Suprapubic skin (tissue), 4 donors: Measurements from ENCODE around the gene ITM2B. TPM values are rescaled to one million over a fixed set of nuclear protein-coding genes. Genes with fewer than 3 reads are reported as not detected.

Experiments
- DNase-seq, 2 donors: peaks; one replicate each; pipeline ENCODE4 v3.0.0-alpha.2; 2019; ENCODE audit warnings: low spot score in 2 of 2
- H3K27ac ChIP-seq: fragments of 200-600 bp; sonication (generic); one replicate; pipeline ENCODE4 v1.5.1; 2019
- H3K27me3 ChIP-seq: fragments of 200-600 bp; sonication (generic); one replicate; pipeline ENCODE4 v1.5.1; 2019
- H3K36me3 ChIP-seq: fragments of 200-600 bp; sonication (generic); one replicate; pipeline ENCODE4 v1.5.1; 2019
- H3K4me1 ChIP-seq: fragments of 200-600 bp; sonication (generic); one replicate; pipeline ENCODE4 v1.5.1; 2019
- H3K4me3 ChIP-seq: fragments of 200-600 bp; sonication (generic); one replicate; pipeline ENCODE4 v1.5.1; 2019; ENCODE audit warnings: mild to moderate bottlenecking
- H3K9me3 ChIP-seq: fragments of 200-600 bp; sonication (generic); one replicate; pipeline ENCODE4 v1.5.1; 2019
- EP300 ChIP-seq: sonication (generic); formaldehyde crosslinking; IDR thresholded peaks from one replicate; pipeline ENCODE4 v1.6.1; 2017; ENCODE audit warnings: antibody characterized with exemption
- POLR2A ChIP-seq, 2 donors: fragments of 450-650 bp; IDR thresholded peaks; one replicate each; pipeline ENCODE4 v1.6.1; 2017; ENCODE audit warnings: antibody characterized with exemption in 2 of 2, mild to moderate bottlenecking in 2 of 2, moderate library complexity in 2 of 2
- POLR2AphosphoS5 ChIP-seq, 3 donors: sonication (generic); formaldehyde crosslinking; IDR thresholded peaks; one replicate each; pipeline ENCODE4 v1.6.1; 2017; ENCODE audit warnings: antibody characterized with exemption in 3 of 3
- WGBS: methylation state at CpG from one replicate; pipeline ENCODE4 v1.1.5; 2018; 5-methylcytosine and 5-hydroxymethylcytosine counted together
- total RNA-seq, 4 donors: library from RNA; depleted of rRNA; stranded (reverse); fragments of >200 nt; gene quantifications; one replicate each; pipeline ENCODE4 v1.1.0, GENCODE V29; 2016
- TF ChIP-seq, protein P1 (sequence below), 2 donors: fragments of 200-600 bp in 1 of 2; fragments of 450-650 bp in 1 of 2; sonication (generic) in 1 of 2; IDR thresholded peaks; one replicate each; pipeline ENCODE4 v1.5.1; 2016 to 2019; ENCODE audit warnings: antibody characterized with exemption in 2 of 2, mild to moderate bottlenecking in 1 of 2, moderate library complexity in 1 of 2

Gene ITM2B
- total RNA-seq, 4 donors from 2014 or later = 511 to 726 (median 679) TPM

DNA sequence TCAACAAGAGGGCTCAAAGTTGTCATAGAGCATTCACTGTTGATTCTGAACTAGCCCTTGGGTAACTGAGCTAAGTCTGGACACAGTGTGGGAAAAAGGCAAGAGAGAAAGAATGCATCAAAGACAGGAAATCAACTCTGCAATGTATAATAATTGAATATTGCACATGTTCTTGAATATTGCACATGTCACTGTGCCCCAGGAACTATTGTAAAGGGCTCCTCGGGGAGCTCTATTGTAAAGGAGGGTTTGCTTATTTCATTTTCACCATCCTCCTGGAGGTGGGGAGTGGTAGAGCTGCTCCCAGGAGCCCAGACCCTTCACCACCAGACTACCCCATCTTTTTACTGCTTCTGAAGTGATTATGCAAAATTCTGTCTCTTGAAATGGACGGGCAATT is 44.4 kb upstream of the ITM2B start:
- no peaks in the 10 kb centered on the region for H3K36me3 ChIP-seq
- peaks cover 6% of the 10 kb centered on the region for H3K4me1 ChIP-seq
- 73% methylated on average over 2 of the region's 2 CpGs for WGBS
- DNase-seq = no peak
- H3K9me3 ChIP-seq = no peaks in the 10 kb centered on the region
- no peak overlapping the region for H3K27ac ChIP-seq
- no peaks in the 10 kb centered on the region for H3K27me3 ChIP-seq
- TF ChIP-seq POLR2A (IDR thresholded peaks at IDR 0.05) = no peak
- TF ChIP-seq, protein P1, sequence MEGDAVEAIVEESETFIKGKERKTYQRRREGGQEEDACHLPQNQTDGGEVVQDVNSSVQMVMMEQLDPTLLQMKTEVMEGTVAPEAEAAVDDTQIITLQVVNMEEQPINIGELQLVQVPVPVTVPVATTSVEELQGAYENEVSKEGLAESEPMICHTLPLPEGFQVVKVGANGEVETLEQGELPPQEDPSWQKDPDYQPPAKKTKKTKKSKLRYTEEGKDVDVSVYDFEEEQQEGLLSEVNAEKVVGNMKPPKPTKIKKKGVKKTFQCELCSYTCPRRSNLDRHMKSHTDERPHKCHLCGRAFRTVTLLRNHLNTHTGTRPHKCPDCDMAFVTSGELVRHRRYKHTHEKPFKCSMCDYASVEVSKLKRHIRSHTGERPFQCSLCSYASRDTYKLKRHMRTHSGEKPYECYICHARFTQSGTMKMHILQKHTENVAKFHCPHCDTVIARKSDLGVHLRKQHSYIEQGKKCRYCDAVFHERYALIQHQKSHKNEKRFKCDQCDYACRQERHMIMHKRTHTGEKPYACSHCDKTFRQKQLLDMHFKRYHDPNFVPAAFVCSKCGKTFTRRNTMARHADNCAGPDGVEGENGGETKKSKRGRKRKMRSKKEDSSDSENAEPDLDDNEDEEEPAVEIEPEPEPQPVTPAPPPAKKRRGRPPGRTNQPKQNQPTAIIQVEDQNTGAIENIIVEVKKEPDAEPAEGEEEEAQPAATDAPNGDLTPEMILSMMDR (IDR thresholded peaks at IDR 0.05) = no peak
- no peak for TF ChIP-seq POLR2AphosphoS5 (IDR thresholded peaks at IDR 0.05)
- no peak for TF ChIP-seq EP300
- H3K4me3 ChIP-seq = no peak overlapping the region

DNA sequence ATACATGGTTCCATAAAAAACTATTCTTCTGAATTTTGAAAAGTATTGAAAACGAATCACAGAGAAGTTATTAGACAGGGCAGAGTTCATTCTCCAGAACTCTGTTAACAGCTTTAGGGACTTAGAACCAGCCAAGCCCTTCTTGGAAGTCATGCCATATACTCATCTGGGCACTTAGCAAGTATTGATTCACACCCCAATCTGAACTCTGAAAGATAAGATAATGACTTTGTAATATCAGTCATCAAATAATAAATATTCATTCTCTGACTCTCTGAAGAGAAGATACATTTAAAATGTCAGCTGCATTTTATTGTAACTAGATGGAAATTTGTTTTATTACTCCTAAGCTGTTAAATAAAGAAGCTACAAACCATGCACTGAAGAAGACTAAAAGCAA is 43.8 kb upstream of the ITM2B start:
- no peaks in the 10 kb centered on the region for H3K9me3 ChIP-seq
- H3K4me1 ChIP-seq = peaks cover 6% of the 10 kb centered on the region
- TF ChIP-seq EP300 = no peak
- TF ChIP-seq, protein P1 (IDR thresholded peaks at IDR 0.05) = no peak
- TF ChIP-seq POLR2A (IDR thresholded peaks at IDR 0.05) = no peak
- no peak for TF ChIP-seq POLR2AphosphoS5 (IDR thresholded peaks at IDR 0.05)
- no peak overlapping the region for H3K27ac ChIP-seq
- DNase-seq = no peak
- H3K27me3 ChIP-seq = no peaks in the 10 kb centered on the region
- no peak overlapping the region for H3K4me3 ChIP-seq
- 81% methylated on average over 1 of the region's 1 CpG for WGBS
- no peaks in the 10 kb centered on the region for H3K36me3 ChIP-seq

DNA sequence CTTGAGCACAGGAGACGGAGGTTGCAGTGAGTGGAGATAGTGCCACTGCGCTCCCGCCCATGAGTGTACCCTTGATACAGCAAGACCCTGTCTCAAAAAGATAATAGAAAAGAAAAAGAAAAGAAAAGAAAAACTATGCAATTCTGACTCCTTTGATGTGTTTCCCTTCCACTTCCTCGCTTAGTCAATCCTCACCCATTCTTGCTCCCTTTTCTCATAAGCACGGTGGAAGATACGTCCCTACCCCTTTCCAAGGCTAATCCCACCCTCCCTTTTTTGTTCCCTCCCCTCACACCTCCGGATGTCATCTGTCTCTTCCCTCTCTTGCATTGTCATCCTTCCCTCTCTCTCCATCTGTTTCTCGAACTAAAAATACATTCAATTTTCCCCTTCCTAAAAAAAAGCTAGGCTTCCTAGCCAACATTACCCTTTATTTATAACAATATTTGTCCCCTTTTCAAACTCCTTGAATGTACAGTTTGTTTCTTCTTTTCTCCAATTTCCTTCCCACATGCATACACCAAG is 40.5 kb upstream of the ITM2B start:
- 77% methylated on average over 8 of the region's 8 CpGs for WGBS

DNA sequence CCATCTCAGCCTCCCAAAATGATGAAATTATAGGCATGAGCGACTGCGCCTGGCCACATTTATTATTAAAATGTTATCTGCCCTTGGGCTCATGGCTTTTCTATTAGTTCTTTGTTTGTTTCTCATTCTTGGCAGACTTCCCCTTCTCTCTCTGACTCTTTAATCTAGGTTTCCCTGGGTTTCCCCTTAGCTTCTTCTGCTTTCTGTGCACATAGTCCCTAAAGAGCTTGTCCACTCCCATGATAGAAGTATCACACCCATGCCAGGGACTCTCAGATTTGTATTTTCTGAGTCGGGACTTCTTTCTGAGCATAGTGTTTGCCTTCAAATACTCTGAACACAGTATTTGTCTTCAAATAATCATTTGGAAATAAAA is 38.6 kb upstream of the ITM2B start:
- DNase-seq = no peak
- no peak overlapping the region for H3K27ac ChIP-seq
- no peaks in the 10 kb centered on the region for H3K27me3 ChIP-seq
- no peaks in the 10 kb centered on the region for H3K36me3 ChIP-seq
- no peaks in the 10 kb centered on the region for H3K9me3 ChIP-seq
- 49% methylated on average over 3 of the region's 3 CpGs for WGBS
- H3K4me1 ChIP-seq = no peaks in the 10 kb centered on the region
- no peak overlapping the region for H3K4me3 ChIP-seq
- no peak for TF ChIP-seq EP300
- TF ChIP-seq, protein P1 (IDR thresholded peaks at IDR 0.05) = no peak

More for the DNA sequence above, 40.5 kb upstream of the ITM2B start:
- H3K36me3 ChIP-seq = no peaks in the 10 kb centered on the region
- no peak overlapping the region for H3K27ac ChIP-seq
- no peak overlapping the region for H3K4me3 ChIP-seq
- TF ChIP-seq EP300 = no peak
- TF ChIP-seq, protein P1 (IDR thresholded peaks at IDR 0.05) = no peak
- TF ChIP-seq POLR2A (IDR thresholded peaks at IDR 0.05) = no peak
- no peak for TF ChIP-seq POLR2AphosphoS5 (IDR thresholded peaks at IDR 0.05)
- H3K27me3 ChIP-seq = no peaks in the 10 kb centered on the region
- no peak for DNase-seq
- H3K9me3 ChIP-seq = no peaks in the 10 kb centered on the region
- H3K4me1 ChIP-seq = peaks cover 2% of the 10 kb centered on the region

DNA sequence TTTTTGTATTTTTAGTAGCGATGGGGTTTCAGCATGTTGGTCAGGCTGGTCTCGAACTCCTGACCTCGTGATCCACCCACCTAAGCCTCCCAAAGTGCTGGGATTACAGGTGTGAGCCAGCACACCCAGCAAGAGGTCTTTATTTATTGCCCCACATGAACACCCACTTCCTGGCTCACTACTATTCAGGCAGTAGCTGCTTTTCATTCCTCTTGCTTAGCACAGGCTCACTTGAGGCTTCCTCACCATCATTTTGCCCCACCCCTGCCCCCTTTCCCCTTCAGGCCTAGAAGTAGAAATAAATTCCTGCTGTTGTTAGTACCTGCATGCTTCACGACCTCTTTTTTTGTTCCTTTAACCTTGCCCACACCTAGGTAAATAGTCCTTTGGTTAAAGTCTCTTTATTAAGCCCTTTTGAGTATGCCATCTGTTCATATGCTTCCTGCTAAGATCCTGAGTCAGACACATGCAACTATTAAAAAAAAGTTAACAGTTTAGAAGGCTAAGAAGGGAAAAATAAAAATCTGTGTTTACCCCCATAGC is 33.5 kb upstream of the ITM2B start:
- Histone ChIP-seq H3K9me3 (no peaks in the 10 kb centered on the region), H3K27me3 (no peaks in the 10 kb centered on the region), H3K4me1 (no peaks in the 10 kb centered on the region), H3K4me3 (no peak overlapping the region), H3K27ac (no peak overlapping the region), H3K36me3 (no peaks in the 10 kb centered on the region)
- TF ChIP-seq POLR2A (IDR thresholded peaks at IDR 0.05) (no peak), POLR2AphosphoS5 (IDR thresholded peaks at IDR 0.05) (no peak), EP300 (no peak)
- TF ChIP-seq, protein P1 (IDR thresholded peaks at IDR 0.05) = no peak
- WGBS = 86% methylated on average over 4 of the region's 4 CpGs
- DNase-seq = no peak
